Endothelial cell of umbilical vein (primary cell): ENCODE results near the gene CHN2. TPM values are rescaled to one million over a fixed set of nuclear protein-coding genes. Genes with fewer than 3 reads are reported as not detected.

Experiments used
- BruUV-seq: library from RNA; stranded (reverse); fragments of 400-500 nt; replicated peaks from 2 replicates; lab custom pipeline; 2021; lab: Mats Ljungman, UMichigan
- CTCF ChIA-PET: fragments of 300-600, 350-600 bp; sonication (Branson Sonifier 250); formaldehyde crosslinking; loops from one replicate; lab custom pipeline; 2021; ENCODE audit warnings: antibody characterized with exemption, inconsistent platforms; lab: Charles Lee
- POLR2A ChIA-PET: fragments of 300-600, 350-600 bp; sonication (Branson Sonifier 250); formaldehyde crosslinking; loops from one replicate; lab custom pipeline; 2021; ENCODE audit warnings: antibody characterized with exemption, inconsistent platforms; lab: Charles Lee
- DNase-seq: peaks from one replicate; pipeline ENCODE4 v3.0.0-alpha.2; 2011; ENCODE audit warnings: low read depth, low spot score
- FAIRE-seq: peaks from 2 replicates; lab custom pipeline; 2011; peaks lifted over from hg19 to GRCh38; lab: Jason Lieb, UNC
- H2AFZ ChIP-seq: 2 replicates; pipeline ENCODE4 v1.6.0; 2012; ENCODE audit warnings: low read depth, low read length, control low read depth, inconsistent platforms
- H3K27ac ChIP-seq: 2 replicates; pipeline ENCODE4 v1.5.1; 2011; ENCODE audit warnings: low read depth, mild to moderate bottlenecking, control low read depth, low read length, moderate library complexity; ENCODE audit not compliant: insufficient read depth
- H3K27me3 ChIP-seq, 2 experiments: 2 replicates each; pipeline versions ENCODE4 v1.6.0 to v1.6.1; 2011; ENCODE audit warnings: low read length in 2 of 2, mixed read lengths in 1 of 2; ENCODE audit not compliant: control insufficient read depth in 2 of 2, insufficient read depth in 2 of 2
- H3K36me3 ChIP-seq, 2 experiments: 2 replicates in 1 of 2; 3 replicates in 1 of 2; pipeline ENCODE4 v1.5.1; 2011; ENCODE audit warnings: low read length in 2 of 2, mild to moderate bottlenecking in 1 of 2, moderate library complexity in 1 of 2; ENCODE audit not compliant: control insufficient read depth in 2 of 2, insufficient read depth in 2 of 2; ENCODE audit errors: extremely low read depth in 1 of 2
- H3K4me1 ChIP-seq: 3 replicates; pipeline ENCODE4 v1.5.1; 2011; ENCODE audit warnings: mild to moderate bottlenecking, low read length; ENCODE audit not compliant: control insufficient read depth, insufficient read depth; ENCODE audit errors: extremely low read depth
- H3K4me2 ChIP-seq: 2 replicates; pipeline ENCODE4 v1.6.1; 2011; ENCODE audit warnings: low read length, control low read depth, mixed read lengths; ENCODE audit not compliant: insufficient read depth
- H3K4me3 ChIP-seq, 3 experiments: fragments of 200-600 bp in 1 of 3; sonication (generic), shearing (Covaris generic) in 1 of 3; replicated peaks in 1 of 3; 2 replicates each; pipeline ENCODE4 v1.5.1; 2011 to 2016; ENCODE audit warnings: control low read depth in 3 of 3, low read length in 3 of 3, mild to moderate bottlenecking in 2 of 3, inconsistent platforms in 1 of 3, low read depth in 1 of 3, moderate library complexity in 1 of 3; ENCODE audit not compliant: insufficient read depth in 1 of 3
- H3K79me2 ChIP-seq: 2 replicates; pipeline ENCODE4 v1.6.0; 2012; ENCODE audit warnings: low read length, inconsistent platforms; ENCODE audit not compliant: control insufficient read depth, insufficient read depth
- H3K9ac ChIP-seq: replicated peaks from 2 replicates; pipeline ENCODE3; 2011; ENCODE audit warnings: low read length, control low read depth; ENCODE audit not compliant: insufficient read depth; ENCODE audit errors: extremely low read depth
- H3K9me1 ChIP-seq: replicated peaks from 3 replicates; pipeline ENCODE4 v1.6.0; 2011; ENCODE audit warnings: mild to moderate bottlenecking, low read length; ENCODE audit not compliant: control insufficient read depth, insufficient read depth; ENCODE audit errors: extremely low read depth
- H3K9me3 ChIP-seq: replicated peaks from 2 replicates; pipeline ENCODE4 v1.5.1; 2012; ENCODE audit warnings: low read length, inconsistent platforms; ENCODE audit not compliant: control insufficient read depth, insufficient read depth
- H4K20me1 ChIP-seq: replicated peaks from 2 replicates; pipeline ENCODE3; 2011; ENCODE audit warnings: mild to moderate bottlenecking, low read length; ENCODE audit not compliant: control insufficient read depth, insufficient read depth; ENCODE audit errors: extremely low read depth
- EZH2 ChIP-seq: IDR thresholded peaks from 2 replicates; pipeline ENCODE4 v1.6.1; 2012; ENCODE audit warnings: borderline replicate concordance, low read depth, mild to moderate bottlenecking, moderate library complexity, low read length, inconsistent platforms; ENCODE audit not compliant: severe bottlenecking
- FOS ChIP-seq: IDR thresholded peaks from 2 replicates; pipeline ENCODE4 v1.6.1; 2011; ENCODE audit warnings: mild to moderate bottlenecking, low read length, moderate library complexity, borderline replicate concordance; ENCODE audit not compliant: insufficient read depth
- MAX ChIP-seq: IDR thresholded peaks from 2 replicates; pipeline ENCODE4 v1.6.1; 2011; ENCODE audit not compliant: insufficient read depth, insufficient read length
- MYC ChIP-seq: IDR thresholded peaks from one replicate; pipeline ENCODE4 v1.6.1; 2011; ENCODE audit warnings: mild to moderate bottlenecking, low read depth, low read length
- POLR2A ChIP-seq: IDR thresholded peaks from 2 replicates; pipeline ENCODE4 v1.6.1; 2012; ENCODE audit warnings: low read depth, mild to moderate bottlenecking, control low read depth, low read length
- POLR2AphosphoS5 ChIP-seq: IDR thresholded peaks from 2 replicates; pipeline ENCODE4 v1.6.1; 2012; ENCODE audit warnings: low read depth, mild to moderate bottlenecking, control low read depth, low read length, moderate library complexity; ENCODE audit not compliant: insufficient read depth
- dilution Hi-C: fragments of 300-500 bp; cut with MboI; formaldehyde crosslinking; loops from one replicate; pipeline ENCODE4 v1.15.0; 2019; ENCODE audit warnings: low sequenced_read_pairs; ENCODE audit not compliant: extremely low pct_ligation_motif_present
- intact Hi-C: fragments of 100-400 bp; cut with micrococcal nuclease; formaldehyde crosslinking; loops from one replicate; pipeline ENCODE4 v1.10.0; 2022
- polyA plus RNA-seq, 4 experiments: library from polyadenylated mRNA; depleted of rRNA in 3 of 4; stranded (reverse) in 3 of 4; unstranded in 1 of 4; fragments of >200 nt; gene quantifications; 2 replicates each; pipeline versions ENCODE4 v1.2.1 to v1.2.3, GENCODE V29; 2011 to 2012; ENCODE audit warnings: missing spikeins in 1 of 4
- total RNA-seq: library from RNA; stranded (reverse); gene quantifications from 2 replicates; pipeline ENCODE4 v1.2.3, GENCODE V29; 2021

CHN2 gene
- total and polyA plus RNA-seq, 2 donors (not counting 3 experiments of a cell fraction or from before 2014, with no cell fraction given), result 1.4 to 5.0 TPM

DNA sequence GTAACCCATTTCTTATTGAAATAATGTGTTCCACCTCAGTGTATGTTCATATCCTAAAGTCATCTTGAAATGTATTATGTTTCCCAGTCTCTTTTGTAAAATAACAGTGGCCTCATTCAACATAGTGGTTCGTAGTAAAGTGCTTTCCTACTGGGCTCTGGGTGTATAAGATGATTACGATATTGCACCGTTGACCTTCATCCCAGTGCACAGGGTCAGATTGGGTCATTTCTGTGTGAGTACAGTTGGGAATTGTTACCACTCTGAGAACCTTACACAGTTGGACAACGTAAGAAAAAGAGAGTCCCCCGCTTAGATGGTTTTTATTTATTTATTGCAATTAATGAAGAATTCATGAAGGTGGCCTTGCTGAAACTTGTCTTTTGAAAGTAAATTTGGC, 135.6 kb downstream of the CHN2 start:
- ChIA-PET CTCF (interaction anchor here (0.6 kb wide), 1 partner anchor 136 kb away, joined by 3 read pairs; the partner anchor contains the start of gene CHN2), POLR2A (no interaction called here)
- no peak for FAIRE-seq
- intact Hi-C loops (no loop called here), dilution Hi-C loops (no loop called here)
- Histone ChIP-seq H4K20me1 (no peaks in the 10 kb centered on the region), H3K27me3 (peaks cover 0 to 2% of the 10 kb centered on the region in 2 experiments), H3K36me3 (no peaks in the 10 kb centered on the region), H3K4me2 (no peak overlapping the region), H3K27ac (no peak overlapping the region), H3K9ac (no peak overlapping the region), H3K79me2 (no peaks in the 10 kb centered on the region), H3K9me3 (no peaks in the 10 kb centered on the region), H3K4me1 (no peaks in the 10 kb centered on the region), H3K4me3 (no peak overlapping the region), H2AFZ (no peak overlapping the region), H3K9me1 (no peaks in the 10 kb centered on the region)
- BruUV-seq, result no TSS peak
- no peak for DNase-seq
- TF ChIP-seq MAX, result no peak
- TF ChIP-seq EZH2, result no peak
- no peak for TF ChIP-seq POLR2A
- TF ChIP-seq MYC, result no peak

DNA sequence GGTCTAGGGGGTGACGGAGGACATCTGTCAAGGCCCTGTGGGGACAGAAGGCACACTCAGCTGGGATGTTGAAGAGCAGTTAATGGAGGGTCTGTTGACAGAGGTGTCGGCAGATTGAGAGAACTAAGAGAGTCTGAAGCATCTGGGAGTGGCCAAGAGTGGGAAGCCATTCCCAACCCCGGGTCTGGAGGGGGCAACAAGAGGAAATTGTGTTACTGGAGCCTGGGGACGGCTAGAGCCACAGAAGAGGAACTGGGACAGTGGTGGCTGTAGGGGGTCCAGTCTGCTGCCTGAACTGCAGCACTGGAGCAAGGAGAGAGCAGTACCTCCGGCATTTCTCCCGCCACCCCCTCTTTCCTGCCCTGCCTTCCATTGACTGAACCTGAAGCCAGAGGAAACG, 136.6 kb downstream of the CHN2 start:
- Histone ChIP-seq H3K4me1 (no peaks in the 10 kb centered on the region), H3K79me2 (no peaks in the 10 kb centered on the region), H3K9ac (no peak overlapping the region), H4K20me1 (no peaks in the 10 kb centered on the region), H3K27ac (no peak overlapping the region), H3K4me3 (no peak overlapping the region), H3K9me3 (no peaks in the 10 kb centered on the region), H3K27me3 (peaks cover 0 to 2% of the 10 kb centered on the region in 2 experiments), H3K36me3 (no peaks in the 10 kb centered on the region), H3K4me2 (no peak overlapping the region), H3K9me1 (no peaks in the 10 kb centered on the region), H2AFZ (no peak overlapping the region)
- FAIRE-seq (no peak), DNase-seq (no peak)
- ChIA-PET POLR2A (no interaction called here), CTCF (no interaction called here)
- intact Hi-C loops (no loop called here), dilution Hi-C loops (no loop called here)
- BruUV-seq, result no TSS peak
- TF ChIP-seq POLR2AphosphoS5, result no peak
- no peak for TF ChIP-seq MYC
- TF ChIP-seq POLR2A, result no peak
- no peak for TF ChIP-seq FOS
